Erythroblast (primary cell): Measurements from ENCODE around the gene SETBP1.

Experiments used
- GATA1 ChIP-seq: IDR thresholded peaks from 2 replicates; pipeline ENCODE4 v1.6.1; 2011; ENCODE audit warnings: low read depth, mild to moderate bottlenecking, control low read depth, low read length, moderate library complexity
- POLR2A ChIP-seq: IDR thresholded peaks from 2 replicates; pipeline ENCODE4 v1.6.1; 2011; ENCODE audit warnings: mild to moderate bottlenecking, low read length

DNA sequence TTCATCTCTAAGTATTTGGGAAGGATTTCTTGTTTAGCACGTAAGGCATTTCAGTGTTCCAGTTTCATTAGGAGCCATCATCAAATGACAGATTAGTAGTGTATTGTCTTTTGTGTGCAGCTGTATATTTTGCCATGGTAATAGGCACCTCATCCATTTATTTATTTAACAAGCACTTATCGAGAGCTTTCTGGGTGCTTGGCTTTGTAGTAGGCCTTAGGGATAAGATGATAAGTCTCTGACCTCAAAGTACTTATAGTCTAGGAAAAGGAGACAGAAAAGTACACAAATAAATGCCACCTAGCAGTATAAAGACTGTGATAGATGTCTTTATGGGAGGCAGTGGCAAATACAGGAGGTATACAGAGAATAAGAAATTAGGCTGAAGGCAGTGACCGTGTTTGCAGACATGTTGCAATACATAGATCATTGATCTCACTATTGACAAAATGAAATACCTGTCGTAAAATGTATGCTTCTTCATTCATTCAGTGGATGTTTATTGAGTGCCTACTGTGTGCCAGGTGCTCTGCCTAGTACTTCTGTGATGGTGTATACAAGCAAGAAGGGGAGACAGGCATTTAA is 265.9 kb downstream of the SETBP1 start:
- TF ChIP-seq POLR2A (no peak), GATA1 (no peak)
